ENCODE data around the gene ADCY7.

ADCY7 gene

DNA sequence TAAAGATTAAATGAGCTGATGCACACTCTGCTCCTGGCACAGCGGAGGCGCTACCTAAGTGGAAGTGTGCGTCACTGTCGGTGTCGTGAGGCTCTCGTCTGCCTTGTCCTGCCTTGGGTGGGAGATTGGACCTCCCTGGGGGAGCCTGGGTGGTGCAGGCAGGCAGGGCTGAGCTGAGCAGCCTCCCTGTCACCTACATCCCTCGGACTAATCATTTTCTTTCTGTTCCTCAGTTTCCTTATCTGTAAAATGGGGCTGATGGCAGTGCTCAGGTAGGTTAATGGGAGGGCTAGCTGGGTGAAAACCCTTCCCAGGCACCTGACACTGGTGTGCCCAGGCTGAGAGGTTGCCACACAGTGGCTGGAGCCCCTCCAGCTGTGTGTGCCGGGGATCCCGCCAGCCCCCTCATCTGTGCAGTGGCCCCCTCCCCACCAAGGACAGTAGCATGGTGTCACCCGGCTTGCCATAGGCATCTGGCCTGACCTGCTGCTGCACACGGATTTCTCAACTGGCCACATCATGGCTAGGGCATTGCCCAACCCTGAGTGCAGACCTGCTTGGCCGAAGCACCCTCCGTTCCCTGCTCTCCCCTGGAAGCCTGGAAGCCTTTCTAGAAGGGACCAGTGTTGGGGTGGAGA, 4.3 kb downstream of the ADCY7 start:
- Histone ChIP-seq H3K36me3 (ENCODE audit: control insufficient read depth in 1 of 2, insufficient read depth in 2 of 2, low read length in 2 of 2) (no peaks in the 10 kb centered on the region), H3K79me1 (ENCODE audit: low read length) (peaks cover 8% of the 10 kb centered on the region), H3K9ac (ENCODE audit: low read length) (no peak overlapping the region), H3K9me3 (ENCODE audit: insufficient read depth, low read depth, low read length) (no peaks in the 10 kb centered on the region), H3K4me2 (ENCODE audit: low read length) (no peak overlapping the region), H4K8ac (ENCODE audit: low read depth, low read length) (no peak overlapping the region), H2BK5ac (ENCODE audit: low read depth, low read length, poor library complexity) (no peak overlapping the region), H3K79me2 (ENCODE audit: control insufficient read depth, insufficient read depth, low read length, poor library complexity) (no peaks in the 10 kb centered on the region), H2BK12ac (ENCODE audit: low read length) (no peak overlapping the region), H2AFZ (ENCODE audit: insufficient read depth, low read length, poor library complexity) (no peak overlapping the region), H4K91ac (ENCODE audit: low read depth, low read length) (no peak overlapping the region), H3K27me3 (ENCODE audit: insufficient read depth, low read length) (no peaks in the 10 kb centered on the region), H3K27ac (ENCODE audit: low read depth, low read length) (no peak overlapping the region), H2BK120ac (ENCODE audit: insufficient read depth, low read length, poor library complexity) (no peak overlapping the region), H3K4me3 (ENCODE audit: low read depth, low read length) (no peak overlapping the region), H2AK5ac (ENCODE audit: low read length) (no peak overlapping the region), H3K18ac (ENCODE audit: low read length) (no peak overlapping the region), H3K23ac (ENCODE audit: low read length) (no peak overlapping the region), H3K14ac (ENCODE audit: low read length) (no peak overlapping the region), H3K4ac (ENCODE audit: low read depth, low read length) (no peak overlapping the region), H4K12ac (ENCODE audit: low read depth, low read length) (no peak overlapping the region), H3K4me1 (ENCODE audit: control insufficient read depth in 1 of 2, insufficient read depth in 2 of 2, low read length in 2 of 2) (peaks cover 14 to 15% of the 10 kb centered on the region in 2 experiments)
- peak; percentile 79 to 85 for DNase-seq
- no CpG with 5 or more reads among the region's 13 CpGs for WGBS (ENCODE audit: extremely low coverage, insufficient coverage, insufficient read length)

DNA sequence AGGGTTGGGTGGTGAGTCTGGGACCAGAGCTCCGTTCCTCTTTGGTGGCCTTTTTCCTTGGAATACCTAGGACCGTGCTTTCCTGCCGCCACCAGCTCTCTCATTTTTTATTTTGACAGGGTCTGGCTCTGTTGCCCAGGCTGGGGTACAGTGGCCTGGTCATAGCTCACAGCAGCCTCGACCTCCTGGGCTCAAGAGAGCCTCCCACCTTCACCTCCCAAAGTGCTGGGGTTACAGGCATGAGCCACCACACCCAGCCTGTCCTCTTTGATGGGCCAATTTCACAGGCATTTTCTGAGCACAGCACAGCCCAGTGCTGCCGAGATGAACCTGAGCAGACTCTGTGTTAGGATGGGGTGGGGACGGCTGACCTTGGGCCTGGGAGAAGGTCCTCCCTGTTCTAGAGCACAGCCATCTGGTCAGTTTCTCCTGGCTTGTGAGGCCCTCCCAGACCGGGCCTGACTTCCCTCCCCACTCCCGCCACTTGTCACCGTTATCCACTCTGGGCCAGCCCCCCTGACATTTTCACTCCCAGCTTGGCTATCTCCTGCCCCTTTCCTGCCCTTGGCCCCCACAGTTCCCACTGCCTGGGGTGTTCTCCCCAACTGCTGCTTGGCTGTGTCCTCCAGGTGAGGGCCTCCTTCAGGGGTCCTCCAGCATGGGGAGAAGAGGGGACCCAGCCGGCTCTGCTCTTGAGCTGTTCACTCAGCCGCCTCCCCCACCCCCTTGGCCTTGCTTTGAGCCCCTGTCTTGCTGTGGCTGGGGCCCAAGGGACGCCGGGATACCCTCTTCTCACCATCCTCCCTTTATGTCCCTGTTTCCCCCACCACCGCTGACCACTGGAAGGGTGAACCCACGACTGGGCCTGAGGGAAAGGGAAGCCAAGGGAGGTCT, 5.0 kb downstream of the ADCY7 start:
- Histone ChIP-seq H2AK5ac (ENCODE audit: low read length) (no peak overlapping the region), H2BK12ac (ENCODE audit: low read length) (no peak overlapping the region), H2BK120ac (ENCODE audit: insufficient read depth, low read length, poor library complexity) (peak overlapping the region; percentile 45), H3K27me3 (ENCODE audit: insufficient read depth, low read length) (no peaks in the 10 kb centered on the region), H4K8ac (ENCODE audit: low read depth, low read length) (no peak overlapping the region), H4K91ac (ENCODE audit: low read depth, low read length) (peak overlapping the region; percentile 60), H3K23ac (ENCODE audit: low read length) (no peak overlapping the region), H3K9ac (ENCODE audit: low read length) (no peak overlapping the region), H2AFZ (ENCODE audit: insufficient read depth, low read length, poor library complexity) (no peak overlapping the region), H3K79me1 (ENCODE audit: low read length) (peaks cover 3% of the 10 kb centered on the region), H3K36me3 (ENCODE audit: control insufficient read depth in 1 of 2, insufficient read depth in 2 of 2, low read length in 2 of 2) (no peaks in the 10 kb centered on the region), H3K14ac (ENCODE audit: low read length) (peak overlapping the region; percentile 9), H3K4me3 (ENCODE audit: low read depth, low read length) (no peak overlapping the region), H3K79me2 (ENCODE audit: control insufficient read depth, insufficient read depth, low read length, poor library complexity) (no peaks in the 10 kb centered on the region), H3K4me1 (ENCODE audit: control insufficient read depth in 1 of 2, insufficient read depth in 2 of 2, low read length in 2 of 2) (peaks cover 8 to 9% of the 10 kb centered on the region in 2 experiments), H3K4ac (ENCODE audit: low read depth, low read length) (no peak overlapping the region), H3K4me2 (ENCODE audit: low read length) (no peak overlapping the region), H3K18ac (ENCODE audit: low read length) (no peak overlapping the region), H3K27ac (ENCODE audit: low read depth, low read length) (no peak overlapping the region), H2BK5ac (ENCODE audit: low read depth, low read length, poor library complexity) (no peak overlapping the region), H3K9me3 (ENCODE audit: insufficient read depth, low read depth, low read length) (no peaks in the 10 kb centered on the region), H4K12ac (ENCODE audit: low read depth, low read length) (no peak overlapping the region)
- DNase-seq, result peak; percentile 25 to 47
- WGBS (ENCODE audit: extremely low coverage, insufficient coverage, insufficient read length), result no CpG with 5 or more reads among the region's 15 CpGs

DNA sequence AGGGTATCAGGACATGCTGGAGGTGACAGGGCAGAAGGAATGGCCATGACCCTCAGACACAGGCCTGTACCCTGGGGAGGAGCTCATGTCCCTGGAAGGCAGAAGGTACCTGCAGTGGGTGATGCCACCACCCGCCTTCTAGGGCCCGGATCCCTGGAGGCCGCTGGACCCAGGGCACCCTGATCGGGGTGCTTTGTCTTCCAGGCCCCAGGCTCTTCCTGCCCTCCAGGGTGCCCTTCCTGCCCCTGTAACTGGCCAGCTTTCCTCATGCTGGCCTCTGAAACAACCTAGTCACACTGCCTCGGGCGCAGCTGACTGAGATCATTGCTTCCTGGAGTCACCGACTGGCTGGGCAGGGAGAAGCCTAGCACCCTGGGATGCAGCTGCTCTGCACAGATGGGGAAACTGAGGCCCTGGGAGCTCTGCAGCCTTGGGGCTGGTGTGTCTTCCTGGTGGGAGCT, 5.8 kb downstream of the ADCY7 start:
- peak overlapping the region; percentile 60 for H4K91ac ChIP-seq (ENCODE audit: low read depth, low read length)
- no peaks in the 10 kb centered on the region for H3K27me3 ChIP-seq (ENCODE audit: insufficient read depth, low read length)
- peak; percentile 93 to 94 for DNase-seq
- no peaks in the 10 kb centered on the region for H3K79me1 ChIP-seq (ENCODE audit: low read length)
- no peak overlapping the region for H4K12ac ChIP-seq (ENCODE audit: low read depth, low read length)
- no peaks in the 10 kb centered on the region for H3K9me3 ChIP-seq (ENCODE audit: insufficient read depth, low read depth, low read length)
- H3K9ac ChIP-seq (ENCODE audit: low read length), result no peak overlapping the region
- no peak overlapping the region for H3K23ac ChIP-seq (ENCODE audit: low read length)
- H3K79me2 ChIP-seq (ENCODE audit: control insufficient read depth, insufficient read depth, low read length, poor library complexity), result no peaks in the 10 kb centered on the region
- no peak overlapping the region for H3K4me2 ChIP-seq (ENCODE audit: low read length)
- H3K36me3 ChIP-seq (ENCODE audit: control insufficient read depth in 1 of 2, insufficient read depth in 2 of 2, low read length in 2 of 2), result no peaks in the 10 kb centered on the region
- no peak overlapping the region for H2BK12ac ChIP-seq (ENCODE audit: low read length)
- no peak overlapping the region for H2AK5ac ChIP-seq (ENCODE audit: low read length)
- no peak overlapping the region for H4K8ac ChIP-seq (ENCODE audit: low read depth, low read length)
- peak overlapping the region; percentile 15 for H3K14ac ChIP-seq (ENCODE audit: low read length)
- no peak overlapping the region for H3K27ac ChIP-seq (ENCODE audit: low read depth, low read length)
- no peak overlapping the region for H2BK120ac ChIP-seq (ENCODE audit: insufficient read depth, low read length, poor library complexity)
- no peak overlapping the region for H3K18ac ChIP-seq (ENCODE audit: low read length)
- H2AFZ ChIP-seq (ENCODE audit: insufficient read depth, low read length, poor library complexity), result no peak overlapping the region
- H3K4me1 ChIP-seq (ENCODE audit: control insufficient read depth in 1 of 2, insufficient read depth in 2 of 2, low read length in 2 of 2), result peaks cover 4 to 5% of the 10 kb centered on the region in 2 experiments
- H3K4ac ChIP-seq (ENCODE audit: low read depth, low read length), result no peak overlapping the region
- no peak overlapping the region for H2BK5ac ChIP-seq (ENCODE audit: low read depth, low read length, poor library complexity)
- WGBS (ENCODE audit: extremely low coverage, insufficient coverage, insufficient read length), result no CpG with 5 or more reads among the region's 7 CpGs
- H3K4me3 ChIP-seq (ENCODE audit: low read depth, low read length), result no peak overlapping the region

DNA sequence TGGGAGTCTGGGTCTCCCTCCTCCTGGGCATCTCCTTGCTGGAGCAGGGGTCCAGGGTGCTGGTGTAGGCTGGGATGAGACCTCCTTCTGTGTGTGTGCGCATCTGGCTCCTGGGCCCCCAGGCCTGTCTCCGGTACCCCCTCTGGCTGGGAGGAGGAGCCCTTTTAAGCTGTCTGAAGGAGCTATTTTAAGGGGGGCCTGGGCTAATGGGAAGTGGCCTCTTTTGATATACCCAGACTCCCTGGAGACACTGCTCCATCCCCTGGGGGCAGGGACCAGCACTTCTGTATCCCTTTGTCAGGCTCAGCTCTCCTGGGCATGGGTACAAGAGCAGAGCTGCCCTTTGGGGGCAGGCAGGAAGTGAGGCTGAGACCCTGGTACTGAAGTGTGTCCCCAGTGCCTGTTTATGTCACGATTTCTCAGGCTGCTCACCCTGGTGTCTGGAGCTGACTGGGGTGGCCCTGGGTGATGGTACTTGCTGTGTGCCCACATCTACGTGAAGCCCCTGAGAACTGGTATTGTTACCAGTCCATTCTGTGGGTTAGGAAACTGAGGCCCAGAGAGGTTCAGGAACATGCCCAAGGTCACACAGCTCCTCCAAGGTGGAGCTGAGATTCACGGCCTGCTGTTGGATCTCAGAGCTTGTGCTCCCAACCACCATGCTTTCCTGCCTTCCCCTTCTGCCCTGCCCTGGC, 6.5 kb downstream of the ADCY7 start:
- Histone ChIP-seq H3K14ac (ENCODE audit: low read length) (no peak overlapping the region), H3K79me2 (ENCODE audit: control insufficient read depth, insufficient read depth, low read length, poor library complexity) (no peaks in the 10 kb centered on the region), H3K4me1 (ENCODE audit: control insufficient read depth in 1 of 2, insufficient read depth in 2 of 2, low read length in 2 of 2) (peaks cover 0 to 4% of the 10 kb centered on the region in 2 experiments), H3K27me3 (ENCODE audit: insufficient read depth, low read length) (no peaks in the 10 kb centered on the region), H3K23ac (ENCODE audit: low read length) (no peak overlapping the region), H3K79me1 (ENCODE audit: low read length) (no peaks in the 10 kb centered on the region), H3K9me3 (ENCODE audit: insufficient read depth, low read depth, low read length) (no peaks in the 10 kb centered on the region), H3K9ac (ENCODE audit: low read length) (no peak overlapping the region), H3K18ac (ENCODE audit: low read length) (no peak overlapping the region), H3K4ac (ENCODE audit: low read depth, low read length) (no peak overlapping the region), H3K36me3 (ENCODE audit: control insufficient read depth in 1 of 2, insufficient read depth in 2 of 2, low read length in 2 of 2) (no peaks in the 10 kb centered on the region), H3K27ac (ENCODE audit: low read depth, low read length) (no peak overlapping the region), H3K4me2 (ENCODE audit: low read length) (no peak overlapping the region), H2BK120ac (ENCODE audit: insufficient read depth, low read length, poor library complexity) (no peak overlapping the region), H2AK5ac (ENCODE audit: low read length) (no peak overlapping the region), H4K12ac (ENCODE audit: low read depth, low read length) (no peak overlapping the region), H2AFZ (ENCODE audit: insufficient read depth, low read length, poor library complexity) (no peak overlapping the region), H4K8ac (ENCODE audit: low read depth, low read length) (no peak overlapping the region), H2BK12ac (ENCODE audit: low read length) (no peak overlapping the region), H4K91ac (ENCODE audit: low read depth, low read length) (no peak overlapping the region), H3K4me3 (ENCODE audit: low read depth, low read length) (no peak overlapping the region), H2BK5ac (ENCODE audit: low read depth, low read length, poor library complexity) (no peak overlapping the region)
- no peak for DNase-seq
- WGBS (ENCODE audit: extremely low coverage, insufficient coverage, insufficient read length), result no CpG with 5 or more reads among the region's 5 CpGs

Measured in trophoblast cell (in vitro differentiated cells and primary cell).